Activated CD4-positive, alpha-beta T cell treated with anti-CD3 and anti-CD28 coated beads, Interleukin-2, Interleukin-4, amounts not matched to agents 100 ng/mL and 50 ng/mL, durations not matched to agents 16 hours and 8 hours (primary cell): Measurements from ENCODE around the gene RNU4-1.

Experiments
- DNase-seq: peaks from one replicate; pipeline ENCODE4 v3.0.0-alpha.2; 2020; ENCODE audit warnings: low spot score

RNU4-1 gene

GRCh38 chr12:120290609-120291305 is 2.3 kb downstream of the RNU4-1 start:
- no peak for DNase-seq

GRCh38 chr12:120287491-120287890 is 5.5 kb downstream of the RNU4-1 start:
- DNase-seq: no peak

DNA sequence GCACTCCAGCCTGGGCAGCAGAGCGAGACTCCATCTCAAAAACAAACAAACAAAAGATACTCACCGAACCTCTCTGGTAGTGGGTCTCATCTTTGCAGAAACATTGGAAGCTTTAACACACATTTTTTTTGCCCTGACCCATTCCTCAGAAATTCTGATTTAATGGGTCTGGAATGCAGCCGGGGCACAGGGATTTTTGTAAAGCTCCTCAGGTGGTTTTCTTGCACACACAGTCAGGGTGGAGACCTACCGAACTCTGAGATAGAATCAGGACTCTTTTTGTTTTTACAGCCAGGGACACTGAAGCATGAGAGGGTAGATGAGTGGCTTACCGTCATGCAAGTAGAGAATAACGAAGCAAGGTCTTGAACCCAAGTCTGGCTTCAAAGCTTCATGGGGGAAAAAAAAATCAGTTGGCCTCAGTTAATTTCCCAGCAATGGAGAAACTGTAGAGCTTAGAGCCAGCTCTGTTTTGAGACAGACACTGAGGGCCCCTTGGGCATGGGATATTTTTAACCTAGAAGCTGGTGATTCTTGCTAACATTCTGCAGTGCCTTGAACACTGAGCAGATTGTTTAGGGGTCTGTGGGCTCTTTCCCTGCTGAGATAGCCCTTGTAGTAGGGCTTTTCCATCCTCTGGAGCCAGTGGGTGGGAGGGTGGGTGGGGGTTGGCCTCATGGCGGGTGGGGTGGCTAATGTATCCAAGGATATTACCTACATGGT is 6.1 kb downstream of the RNU4-1 start:
- no peak for DNase-seq

GRCh38 chr12:120284381-120284780 is 8.7 kb downstream of the RNU4-1 start:
- no peak for DNase-seq

- DNase-seq: no peak
Observed at GRCh38 chr12:120283318-120283717, 9.7 kb downstream of the RNU4-1 start.

DNA sequence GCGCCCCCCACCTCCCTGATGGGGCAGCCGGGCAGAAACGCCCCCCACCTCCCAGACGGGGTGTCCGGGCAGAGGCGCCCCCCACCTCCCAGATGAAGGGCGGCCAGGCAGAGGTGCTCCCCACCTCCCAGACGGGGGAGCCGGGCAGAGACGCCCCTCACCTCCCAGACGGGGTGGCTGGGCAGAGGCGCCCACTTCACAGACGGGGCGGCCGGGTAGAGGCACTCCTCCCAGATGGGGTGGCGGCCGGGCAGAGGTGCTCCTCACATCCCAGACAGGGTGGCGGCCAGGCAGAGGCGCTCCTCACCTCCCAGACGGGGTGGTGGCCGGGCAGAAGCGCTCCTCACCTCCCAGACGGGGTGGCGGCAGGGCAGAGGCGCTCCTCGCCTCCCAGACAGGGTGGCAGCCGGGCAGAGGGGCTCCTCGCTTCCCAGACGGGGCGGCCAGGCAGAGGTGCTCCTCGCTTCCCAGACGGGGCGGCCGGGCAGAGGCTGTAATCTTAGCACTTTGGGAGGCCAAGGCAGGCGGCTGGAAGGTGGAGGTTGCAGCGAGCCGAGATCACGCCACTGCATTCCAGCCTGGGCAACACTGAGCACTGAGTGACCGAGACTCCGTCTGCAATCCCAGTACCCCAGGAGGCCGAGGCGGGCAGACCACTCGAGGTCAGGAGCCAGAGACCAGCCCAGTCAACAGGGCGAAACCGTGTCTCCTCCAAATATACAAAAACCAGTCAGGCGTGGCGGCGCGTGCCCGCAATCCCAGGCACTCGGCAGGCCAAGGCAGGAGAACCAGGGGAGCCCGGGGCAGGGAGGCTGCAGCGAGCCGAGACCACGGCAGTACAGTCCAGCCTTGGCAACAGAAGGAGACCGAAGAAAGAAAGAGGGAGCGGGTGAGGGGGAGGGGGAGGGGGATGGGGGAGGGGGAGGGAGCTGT is 14.6 kb downstream of the RNU4-1 start:
- DNase-seq: no peak

DNA sequence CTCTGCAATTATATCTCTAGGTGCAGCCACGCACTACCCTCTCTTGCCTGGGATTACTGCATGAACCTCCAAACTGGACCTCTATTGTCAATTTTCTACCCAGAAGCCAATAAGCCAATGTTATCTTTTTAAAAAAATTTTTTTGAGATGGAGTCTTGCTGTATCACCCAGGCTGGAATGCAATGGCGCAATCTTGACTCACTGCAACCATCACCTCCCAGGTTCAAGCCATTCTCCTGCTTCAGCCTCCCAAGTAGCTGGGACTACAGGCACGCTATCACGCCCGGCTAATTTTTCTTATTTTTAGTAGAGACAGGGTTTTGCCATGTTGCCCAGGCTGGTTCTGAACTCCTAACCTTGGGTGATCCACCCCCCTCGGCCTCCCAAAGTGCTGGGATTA is 16.3 kb downstream of the RNU4-1 start:
- no peak for DNase-seq

DNA sequence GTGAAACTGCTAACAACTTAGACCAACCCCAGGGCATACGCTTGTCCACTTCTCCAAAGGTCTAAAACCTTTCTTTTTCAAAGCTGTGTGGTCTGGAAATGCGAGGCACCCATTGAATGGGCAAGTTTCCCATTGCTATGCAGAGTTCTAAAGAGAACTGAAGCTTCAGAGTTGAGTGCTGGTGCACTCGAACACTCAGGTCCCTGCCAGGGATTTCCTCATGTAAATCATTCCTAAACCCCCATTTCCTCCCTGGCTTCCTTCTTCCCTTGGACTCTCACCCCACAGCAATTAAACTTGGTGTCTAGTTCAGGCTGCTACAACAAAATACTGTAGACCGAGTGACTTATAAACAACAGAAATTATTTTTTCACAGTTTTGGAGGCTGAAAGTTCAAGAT is 25.3 kb downstream of the RNU4-1 start:
- DNase-seq: no peak

- no peak for DNase-seq
Observed at GRCh38 chr12:120266180-120266870, 26.7 kb downstream of the RNU4-1 start.

DNA sequence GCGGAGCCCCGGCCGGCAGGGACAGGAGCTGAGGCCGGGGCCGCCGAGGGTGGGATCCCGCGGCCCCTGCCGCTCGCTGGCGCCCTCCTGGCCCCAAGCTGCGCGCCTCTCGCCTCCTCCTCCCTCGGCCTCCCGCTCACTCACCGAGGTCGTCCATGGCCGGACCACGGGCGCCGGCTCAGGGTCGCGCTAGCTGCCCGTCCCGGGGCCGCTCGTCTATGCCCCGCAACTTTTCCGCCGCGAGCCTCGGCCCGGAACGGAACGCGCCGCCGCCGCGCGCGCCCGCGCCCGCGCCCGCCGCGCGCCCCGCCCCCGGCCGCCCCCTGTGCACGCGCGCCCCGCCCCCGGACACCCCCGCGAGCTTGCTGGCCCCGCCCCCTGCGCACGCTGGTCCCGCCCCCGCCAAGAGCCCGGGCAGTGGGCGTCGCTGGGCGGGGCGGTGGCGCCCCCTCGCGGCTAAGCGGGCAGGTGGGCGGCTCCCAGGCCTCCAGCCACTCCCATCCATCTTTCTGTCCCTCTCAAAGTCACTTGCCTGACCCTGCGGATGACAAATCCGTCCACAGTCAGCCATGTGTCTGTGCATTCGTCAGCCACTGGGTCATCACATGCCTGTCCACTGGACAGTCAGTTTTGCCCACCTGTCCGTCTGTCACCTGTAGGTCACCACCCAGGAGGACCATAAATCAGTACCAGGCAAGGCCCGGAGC is 27.4 kb downstream of the RNU4-1 start, which contains the start of gene PXN:
Gene PXN, minus strand, starts transcription at position 258 of the 707 bp plus-strand sequence. Its CDS starts 101 bp downstream, at position 157.
- peak; percentile 91 for DNase-seq

DNA sequence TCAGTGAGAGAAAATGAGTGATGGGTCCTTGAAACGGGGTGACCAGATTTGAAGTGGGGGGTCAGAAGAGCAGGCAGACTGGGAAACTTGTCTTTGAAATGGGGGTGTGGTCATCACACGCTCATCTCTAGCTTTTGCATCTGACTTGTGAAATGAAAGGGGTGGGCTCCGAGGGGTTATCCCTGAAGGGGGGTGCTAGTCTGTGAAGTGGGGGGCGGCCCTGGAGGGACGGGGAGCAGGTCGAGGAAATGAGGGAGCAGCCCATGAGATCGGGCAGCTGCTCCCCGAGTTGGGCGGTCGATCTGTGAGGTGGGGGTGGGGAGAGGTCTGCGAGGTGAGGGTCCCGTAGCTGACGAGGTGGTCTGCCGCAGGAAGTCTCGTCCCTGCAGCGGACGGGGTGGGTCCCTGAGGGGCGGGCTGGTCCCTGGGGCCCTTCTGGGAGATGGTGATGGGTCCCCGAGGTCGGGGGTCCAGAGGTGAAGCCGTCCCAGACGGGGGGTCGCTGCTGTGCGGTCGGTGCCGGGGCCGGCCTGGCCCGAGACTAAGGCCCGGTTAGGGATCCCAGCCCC is 28.0 kb downstream of the RNU4-1 start:
- no peak for DNase-seq

- DNase-seq: no peak
Observed at GRCh38 chr12:120264086-120264903, 28.7 kb downstream of the RNU4-1 start.

DNA sequence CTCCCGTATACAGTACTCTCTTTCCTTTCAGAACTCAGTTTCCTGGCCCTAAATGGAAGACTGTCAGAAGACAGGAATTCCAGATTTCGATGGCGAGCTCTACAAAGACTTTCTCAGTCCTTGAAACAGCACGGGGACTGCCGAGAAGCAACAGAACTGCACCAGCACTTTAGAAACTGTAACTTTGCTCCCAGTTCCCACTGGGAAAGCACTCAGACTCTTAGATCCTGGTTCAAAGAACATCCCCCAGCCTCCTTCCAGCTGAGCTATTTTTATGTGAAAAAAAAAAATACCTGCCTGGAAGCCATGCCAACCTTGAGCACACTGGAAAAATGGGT is 29.3 kb downstream of the RNU4-1 start:
- no peak for DNase-seq

- no peak for DNase-seq
Observed at GRCh38 chr12:120262852-120263747, 29.9 kb downstream of the RNU4-1 start.

- peak; percentile 15 for DNase-seq
Observed at GRCh38 chr12:120261951-120262851, 30.8 kb downstream of the RNU4-1 start.

GRCh38 chr12:120260607-120261006 is 32.4 kb downstream of the RNU4-1 start:
- no peak for DNase-seq

DNA sequence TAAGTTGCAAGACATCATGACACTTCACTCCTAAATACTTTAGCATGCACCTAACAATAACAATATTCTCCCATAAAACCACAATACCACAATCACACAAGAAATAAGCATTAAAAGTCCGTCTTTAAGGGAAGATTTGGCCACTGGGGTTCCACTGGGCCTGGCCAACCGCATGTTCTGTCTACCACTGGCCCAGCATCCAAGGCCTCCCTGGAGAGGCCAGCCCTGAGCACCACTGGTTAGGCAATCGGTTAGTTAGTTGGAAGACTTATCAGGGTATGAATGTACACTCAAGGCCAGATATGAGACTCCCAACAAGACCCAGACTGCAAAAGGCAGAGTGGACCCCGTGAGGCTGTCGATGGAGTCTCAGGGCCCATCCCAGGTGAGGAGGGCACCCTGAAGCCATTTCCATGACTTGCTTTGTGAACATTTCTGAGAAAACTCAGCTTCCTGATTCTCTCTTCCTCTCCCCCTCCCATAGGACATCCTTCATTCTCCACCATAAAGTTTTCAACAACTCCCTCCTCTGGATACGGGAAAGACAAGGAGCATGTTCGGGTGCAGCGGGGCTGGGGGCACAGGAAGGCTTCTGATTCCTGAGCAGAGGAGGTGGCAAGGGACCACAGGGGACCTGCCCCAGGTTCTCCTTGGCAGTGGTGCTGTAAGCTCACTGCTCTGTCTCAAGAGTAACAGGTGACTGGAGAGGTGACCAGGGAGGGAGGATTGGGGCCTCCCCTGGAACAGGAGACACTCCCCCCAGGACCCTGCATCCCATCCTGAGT is 33.4 kb downstream of the RNU4-1 start:
- DNase-seq: no peak
